ENCODE data around the gene SLC5A2. TPM values are rescaled to one million over a fixed set of nuclear protein-coding genes. Genes with fewer than 3 reads are reported as not detected.

The SLC5A2 gene
- total RNA-seq, 2 experiments from 2014 or later = 0.21 TPM; not detected in 1

DNA sequence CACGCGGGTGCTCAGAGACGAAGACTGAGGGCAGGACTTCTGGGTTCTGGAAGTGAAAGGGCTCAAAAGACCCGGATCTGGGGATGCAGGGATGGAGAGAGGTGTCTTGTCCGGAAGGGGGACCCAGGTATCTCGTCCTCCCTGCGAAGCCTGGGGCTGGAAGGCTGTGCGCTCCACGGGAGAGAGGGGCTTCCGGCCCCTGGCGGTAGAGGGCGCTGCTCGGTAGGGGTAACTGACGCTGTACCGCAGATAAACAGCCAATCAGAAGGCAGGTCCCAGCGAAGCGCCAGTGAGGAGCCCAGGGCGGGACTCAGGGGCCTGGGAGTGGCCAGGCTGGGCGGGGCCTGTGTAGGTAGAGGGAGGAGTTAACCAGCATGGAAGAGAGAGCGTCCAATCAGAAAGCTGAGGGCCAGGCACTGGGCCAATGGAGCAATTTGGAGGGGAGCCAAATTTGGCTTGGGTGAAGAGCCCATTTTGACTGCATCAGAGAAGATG lies 10.2 kb upstream of the SLC5A2 start:
- Mint-ChIP-seq H3K27ac (no peak overlapping the region), H3K9me3 (no peaks in the 10 kb centered on the region), H3K36me3 (no peaks in the 10 kb centered on the region), H3K27me3 (peaks cover 19% of the 10 kb centered on the region), H3K4me3 (peak overlapping the region; percentile 41), H3K4me1 (ENCODE audit: low read depth) (peaks cover 12% of the 10 kb centered on the region)
- CTCF ChIA-PET = interaction anchor here (0.6 to 1.0 kb wide), 2 partner anchors 12 to 19 kb away, joined by 3 read pairs; no protein-coding TSS in a partner anchor
- peak; percentile 67 for DNase-seq
- intact Hi-C loops (cut with micrococcal nuclease) = no loop called here
- POLR2A ChIA-PET = no interaction called here

DNA sequence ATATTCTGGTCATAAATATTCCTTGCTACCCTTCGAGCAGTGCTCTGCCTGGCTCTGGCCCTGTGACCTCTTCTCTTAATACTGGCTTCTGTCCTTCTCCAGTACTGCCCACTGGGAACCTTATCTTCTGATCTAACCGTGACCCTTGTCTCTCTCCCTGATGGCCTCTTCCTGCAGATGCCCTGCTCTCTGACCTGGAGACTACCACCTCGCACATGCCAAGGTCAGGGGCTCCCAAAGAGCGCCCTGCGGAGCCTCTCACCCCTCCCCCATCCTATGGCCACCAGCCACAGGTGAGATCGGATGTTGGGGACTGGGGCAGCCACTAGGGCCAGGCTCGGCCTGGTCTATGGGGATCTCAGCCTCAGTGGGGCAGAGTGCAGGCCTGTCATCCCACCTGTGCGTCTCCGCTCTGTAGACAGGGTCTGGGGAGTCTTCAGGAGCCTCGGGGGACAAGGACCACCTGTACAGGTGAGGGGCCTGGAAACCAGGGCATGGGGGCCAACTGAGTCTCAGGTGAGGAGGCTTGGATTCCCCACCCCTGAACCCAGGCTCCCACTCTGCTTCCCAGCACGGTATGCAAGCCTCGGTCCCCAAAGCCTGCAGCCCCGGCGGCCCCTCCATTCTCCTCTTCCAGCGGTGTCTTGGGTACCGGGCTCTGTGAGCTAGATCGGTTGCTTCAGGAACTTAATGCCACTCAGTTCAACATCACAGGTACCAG lies 9.5 kb upstream of the SLC5A2 start:
- no peak for DNase-seq
- Mint-ChIP-seq H3K27me3 (peaks cover 19% of the 10 kb centered on the region), H3K27ac (no peak overlapping the region), H3K4me1 (ENCODE audit: low read depth) (peaks cover 18% of the 10 kb centered on the region), H3K36me3 (no peaks in the 10 kb centered on the region), H3K9me3 (no peaks in the 10 kb centered on the region), H3K4me3 (no peak overlapping the region)
- ChIA-PET CTCF (interaction anchor here (0.6 to 1.0 kb wide), 2 partner anchors 13 to 18 kb away, joined by 3 read pairs; no protein-coding TSS in a partner anchor), POLR2A (no interaction called here)
- intact Hi-C loops (cut with micrococcal nuclease) = no loop called here

DNA sequence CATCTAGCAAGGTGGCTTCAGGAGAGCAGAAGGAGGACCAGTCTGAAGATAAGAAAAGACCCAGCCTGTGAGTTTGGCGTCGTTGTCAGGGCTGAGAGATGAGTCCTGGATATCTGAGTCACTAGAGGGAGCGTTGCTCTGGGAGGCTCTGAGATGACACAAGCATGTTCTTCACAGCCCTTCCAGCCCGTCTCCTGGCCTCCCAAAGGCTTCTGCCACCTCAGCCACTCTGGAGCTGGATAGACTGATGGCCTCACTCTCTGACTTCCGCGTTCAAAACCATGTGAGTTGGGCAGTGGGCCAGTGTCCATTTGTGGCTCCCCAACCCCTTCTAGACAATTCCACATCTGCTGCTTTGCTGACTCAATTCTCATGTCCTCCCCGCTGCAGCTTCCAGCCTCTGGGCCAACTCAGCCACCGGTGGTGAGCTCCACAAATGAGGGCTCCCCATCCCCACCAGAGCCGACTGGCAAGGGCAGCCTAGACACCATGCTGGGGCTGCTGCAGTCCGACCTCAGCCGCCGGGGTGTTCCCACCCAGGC lies 8.7 kb upstream of the SLC5A2 start:
- intact Hi-C loops (cut with micrococcal nuclease) = no loop called here
- H3K27me3 Mint-ChIP-seq = peaks cover 19% of the 10 kb centered on the region
- DNase-seq = no peak
- no peaks in the 10 kb centered on the region for H3K9me3 Mint-ChIP-seq
- peaks cover 18% of the 10 kb centered on the region for H3K4me1 Mint-ChIP-seq (ENCODE audit: low read depth)
- H3K27ac Mint-ChIP-seq = no peak overlapping the region
- ChIA-PET POLR2A (no interaction called here), CTCF (interaction anchor here (4.6 kb wide), 1 partner anchor 14 kb away, joined by 24 read pairs; no protein-coding TSS in a partner anchor)
- H3K36me3 Mint-ChIP-seq = no peaks in the 10 kb centered on the region
- no peak overlapping the region for H3K4me3 Mint-ChIP-seq

DNA sequence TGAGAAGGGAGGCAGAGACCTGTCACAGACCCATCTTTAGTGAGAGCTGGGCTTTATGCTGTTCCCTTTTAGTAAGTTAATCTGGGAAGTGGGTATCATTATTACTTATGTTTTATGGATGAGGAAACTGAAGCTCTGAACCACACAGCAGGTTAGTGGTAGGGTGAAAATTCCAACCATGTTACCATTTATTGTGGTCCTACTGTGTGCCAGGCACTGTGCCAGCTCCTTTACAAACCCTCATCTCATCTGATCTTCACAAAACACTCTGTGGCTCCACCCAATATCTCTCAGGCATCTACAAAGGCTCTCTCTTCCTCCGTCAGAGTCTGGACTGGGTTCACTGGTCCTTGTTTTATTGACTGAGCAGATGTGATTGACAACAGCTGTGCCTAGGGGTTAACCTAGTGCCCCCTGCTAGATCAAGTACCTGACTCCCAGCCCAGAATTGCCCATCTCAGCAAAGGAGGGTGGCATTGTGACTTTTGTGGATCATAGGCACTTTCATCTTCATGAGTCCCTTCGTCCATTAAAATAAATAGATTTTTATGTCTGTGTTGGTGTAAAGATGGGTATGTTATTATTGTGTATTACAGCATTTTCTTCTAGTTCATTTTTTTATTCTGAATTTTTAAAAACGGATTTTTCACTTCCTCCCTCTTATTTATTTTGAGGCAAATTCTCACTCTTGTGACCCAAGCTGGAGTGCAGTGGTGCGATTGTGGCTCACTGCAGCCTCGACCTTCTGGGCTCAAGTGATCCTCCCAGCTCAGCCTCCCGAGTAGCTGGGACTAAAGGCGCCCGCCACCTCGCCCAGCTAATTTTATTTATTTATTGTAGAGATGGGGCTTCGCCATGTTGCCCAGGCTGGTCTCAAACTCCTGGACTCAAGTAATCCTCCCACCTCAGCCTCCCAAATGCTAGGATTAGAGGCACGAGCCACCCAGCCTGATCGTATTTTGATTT lies 7.9 kb upstream of the SLC5A2 start:
- ChIA-PET POLR2A (interaction anchor here (1.9 kb wide), 1 partner anchor 15 kb away, joined by 7 read pairs; the partner anchor contains the start of gene ARMC5), CTCF (interaction anchor here (4.6 kb wide), 1 partner anchor 14 kb away, joined by 24 read pairs; no protein-coding TSS in a partner anchor)
- Mint-ChIP-seq H3K4me1 (ENCODE audit: low read depth) (peaks cover 18% of the 10 kb centered on the region), H3K4me3 (no peak overlapping the region), H3K27ac (no peak overlapping the region), H3K9me3 (no peaks in the 10 kb centered on the region), H3K27me3 (peaks cover 19% of the 10 kb centered on the region), H3K36me3 (no peaks in the 10 kb centered on the region)
- DNase-seq = no peak
- intact Hi-C loops (cut with micrococcal nuclease) = loop anchor here (5.0 kb wide), 1 partner anchor 222 kb away; no protein-coding TSS in a partner anchor

DNA sequence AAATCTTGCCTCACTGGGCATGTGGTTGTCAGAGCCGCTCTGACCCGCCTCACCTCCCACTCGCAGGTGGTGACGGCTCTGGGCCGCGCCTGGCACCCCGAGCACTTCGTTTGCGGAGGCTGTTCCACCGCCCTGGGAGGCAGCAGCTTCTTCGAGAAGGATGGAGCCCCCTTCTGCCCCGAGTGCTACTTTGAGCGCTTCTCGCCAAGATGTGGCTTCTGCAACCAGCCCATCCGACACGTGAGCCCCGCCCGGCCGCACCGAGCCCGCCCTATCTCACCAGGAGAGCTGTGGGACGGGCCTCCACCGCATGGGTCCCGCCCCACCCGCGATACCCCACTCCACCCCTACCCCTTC lies 7.0 kb upstream of the SLC5A2 start:
- DNase-seq = no peak
- Mint-ChIP-seq H3K36me3 (no peaks in the 10 kb centered on the region), H3K4me3 (peak overlapping the region; percentile 75), H3K27me3 (peaks cover 17% of the 10 kb centered on the region), H3K4me1 (ENCODE audit: low read depth) (peaks cover 18% of the 10 kb centered on the region), H3K9me3 (no peaks in the 10 kb centered on the region), H3K27ac (no peak overlapping the region)
- ChIA-PET POLR2A (interaction anchor here (1.9 to 2.2 kb wide), 3 partner anchors 13 to 32 kb away, joined by 7 to 11 read pairs (median 9); partner anchors contain the start of genes ARMC5 and RUSF1), CTCF (interaction anchor here (4.6 kb wide), 1 partner anchor 15 kb away, joined by 24 read pairs; no protein-coding TSS in a partner anchor)
- intact Hi-C loops (cut with micrococcal nuclease) = loop anchor here (2.0 to 5.0 kb wide), 2 partner anchors 33 to 221 kb away; partner anchors contain the start of gene RUSF1

DNA sequence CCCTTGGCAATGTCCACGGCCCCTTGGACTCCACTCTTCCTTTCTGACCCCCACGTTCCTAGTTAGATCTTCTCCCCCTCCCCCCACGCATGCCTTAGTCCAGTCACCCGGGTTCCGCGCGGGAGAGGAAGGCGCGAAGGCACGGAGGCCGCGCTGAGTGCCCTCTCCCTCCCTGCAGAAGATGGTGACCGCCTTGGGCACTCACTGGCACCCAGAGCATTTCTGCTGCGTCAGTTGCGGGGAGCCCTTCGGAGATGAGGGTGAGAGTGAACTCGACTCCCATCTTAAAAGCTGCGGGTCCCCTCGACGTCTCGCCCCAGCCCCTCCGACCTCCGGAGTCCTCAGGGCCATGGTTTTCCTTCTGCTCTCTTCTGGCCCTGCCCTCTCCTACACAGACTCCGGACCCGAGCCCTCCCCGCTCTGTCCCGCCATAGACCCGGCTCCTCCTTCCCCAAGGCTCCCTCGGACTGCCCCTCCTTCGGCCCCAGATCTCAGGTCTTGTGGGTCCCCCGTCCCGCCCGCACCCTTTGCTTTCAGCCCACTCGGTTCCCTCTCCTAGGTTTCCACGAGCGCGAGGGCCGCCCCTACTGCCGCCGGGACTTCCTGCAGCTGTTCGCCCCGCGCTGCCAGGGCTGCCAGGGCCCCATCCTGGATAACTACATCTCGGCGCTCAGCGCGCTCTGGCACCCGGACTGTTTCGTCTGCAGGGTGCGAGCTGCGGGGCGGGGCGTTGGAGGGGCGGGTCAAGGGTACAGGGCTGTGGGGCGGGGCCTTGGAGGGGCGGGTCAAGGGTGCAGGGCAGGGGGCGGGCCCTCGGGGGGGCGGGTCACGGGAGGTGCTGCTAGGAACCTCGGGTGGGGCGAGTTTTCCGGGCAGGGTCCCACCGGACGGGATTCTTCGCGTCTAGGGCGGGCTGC lies 6.4 kb upstream of the SLC5A2 start:
- H3K4me1 Mint-ChIP-seq (ENCODE audit: low read depth) = peaks cover 18% of the 10 kb centered on the region
- peak; percentile 94 for DNase-seq
- ChIA-PET CTCF (interaction anchor here (4.6 kb wide), 1 partner anchor 16 kb away, joined by 24 read pairs; no protein-coding TSS in a partner anchor), POLR2A (interaction anchor here (1.1 to 2.2 kb wide), 4 partner anchors 13 to 397 kb away, joined by 3 to 11 read pairs (median 8); partner anchors contain the start of genes ARMC5, RUSF1 and ZNF267)
- H3K27ac Mint-ChIP-seq = peak overlapping the region; percentile 51
- intact Hi-C loops (cut with micrococcal nuclease) = loop anchor here (1.0 to 5.0 kb wide), 4 partner anchors 11 to 221 kb away; partner anchors contain the start of gene RUSF1
- H3K27me3 Mint-ChIP-seq = peaks cover 12% of the 10 kb centered on the region
- H3K9me3 Mint-ChIP-seq = no peaks in the 10 kb centered on the region
- no peaks in the 10 kb centered on the region for H3K36me3 Mint-ChIP-seq
- peak overlapping the region; percentile 75 for H3K4me3 Mint-ChIP-seq

DNA sequence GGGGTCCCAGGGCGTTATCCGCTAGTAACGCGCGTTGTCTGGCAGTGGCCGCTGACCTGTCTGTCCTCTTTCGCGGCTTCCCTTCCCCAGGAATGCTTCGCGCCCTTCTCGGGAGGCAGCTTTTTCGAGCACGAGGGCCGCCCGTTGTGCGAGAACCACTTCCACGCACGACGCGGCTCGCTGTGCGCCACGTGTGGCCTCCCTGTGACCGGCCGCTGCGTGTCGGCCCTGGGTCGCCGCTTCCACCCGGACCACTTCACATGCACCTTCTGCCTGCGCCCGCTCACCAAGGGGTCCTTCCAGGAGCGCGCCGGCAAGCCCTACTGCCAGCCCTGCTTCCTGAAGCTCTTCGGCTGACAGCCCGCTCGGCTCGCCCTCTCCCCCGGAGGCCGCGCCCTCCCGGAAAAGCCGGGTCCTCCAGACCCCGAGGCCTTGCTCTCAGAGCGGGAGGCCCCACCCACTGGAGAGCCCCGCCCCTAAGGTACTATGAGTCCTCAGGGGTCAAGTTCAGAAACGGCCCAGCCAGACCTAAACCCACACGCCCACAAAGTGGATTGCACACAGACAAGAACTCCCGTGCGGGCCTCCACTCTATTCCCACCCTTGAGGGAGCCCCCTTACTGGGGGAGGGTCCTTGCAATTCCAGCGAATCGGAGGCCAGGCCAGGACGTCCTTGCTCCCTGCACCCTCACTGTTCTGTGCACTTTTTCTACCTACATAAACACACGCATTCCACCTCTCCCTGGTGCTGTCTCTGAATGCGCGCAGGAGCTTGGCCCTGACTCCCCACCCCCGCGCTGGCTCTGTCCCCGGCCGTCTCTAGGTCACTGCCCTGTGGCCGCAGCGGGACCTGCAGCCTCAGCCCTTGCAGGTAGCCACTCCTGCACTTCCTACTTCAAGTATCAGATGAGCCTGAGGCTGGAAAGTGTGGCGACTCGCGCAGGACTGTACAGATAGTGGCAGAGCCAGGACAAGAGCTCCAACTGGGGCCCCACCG lies 5.4 kb upstream of the SLC5A2 start:
- Mint-ChIP-seq H3K4me3 (peak overlapping the region; percentile 59), H3K9me3 (no peaks in the 10 kb centered on the region), H3K36me3 (no peaks in the 10 kb centered on the region), H3K27me3 (peaks cover 9% of the 10 kb centered on the region), H3K27ac (no peak overlapping the region), H3K4me1 (ENCODE audit: low read depth) (peaks cover 18% of the 10 kb centered on the region)
- ChIA-PET CTCF (interaction anchor here (1.0 to 4.6 kb wide), 2 partner anchors 17 to 58 kb away, joined by 3 to 24 read pairs; no protein-coding TSS in a partner anchor), POLR2A (interaction anchor here (1.1 to 2.2 kb wide), 5 partner anchors 12 to 396 kb away, joined by 3 to 11 read pairs (median 7); partner anchors contain the start of genes ARMC5, RUSF1 and ZNF267)
- intact Hi-C loops (cut with micrococcal nuclease) = loop anchor here (1.0 to 5.0 kb wide), 4 partner anchors 10 to 220 kb away; partner anchors contain the start of gene RUSF1
- peak; percentile 59 for DNase-seq

DNA sequence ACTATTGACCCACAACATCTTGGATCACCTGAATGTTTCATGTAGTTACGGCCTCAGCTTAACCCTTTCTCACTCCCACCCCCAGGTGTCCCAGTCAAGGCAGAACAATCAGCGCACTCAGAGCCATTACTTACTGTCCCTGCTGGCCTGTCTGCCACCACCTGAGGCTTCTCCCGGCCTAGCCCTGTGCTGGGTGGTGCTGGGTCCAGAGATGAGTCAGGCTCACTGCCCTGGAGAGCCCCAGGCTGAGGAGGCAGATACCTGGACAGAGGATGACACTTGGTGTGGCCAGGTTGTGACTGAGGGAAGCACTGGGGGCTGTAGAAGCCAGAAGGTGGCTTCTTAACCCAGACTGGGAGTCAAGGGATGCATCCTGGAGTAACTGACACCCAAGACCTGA lies 4.0 kb upstream of the SLC5A2 start:
- intact Hi-C loops (cut with micrococcal nuclease) = loop anchor here (5.0 kb wide), 1 partner anchor 218 kb away; no protein-coding TSS in a partner anchor
- no peak overlapping the region for H3K4me3 Mint-ChIP-seq
- H3K4me1 Mint-ChIP-seq (ENCODE audit: low read depth) = peaks cover 18% of the 10 kb centered on the region
- no peaks in the 10 kb centered on the region for H3K36me3 Mint-ChIP-seq
- ChIA-PET CTCF (no interaction called here), POLR2A (no interaction called here)
- no peak for DNase-seq
- no peak overlapping the region for H3K27ac Mint-ChIP-seq
- no peaks in the 10 kb centered on the region for H3K27me3 Mint-ChIP-seq
- no peaks in the 10 kb centered on the region for H3K9me3 Mint-ChIP-seq

DNA sequence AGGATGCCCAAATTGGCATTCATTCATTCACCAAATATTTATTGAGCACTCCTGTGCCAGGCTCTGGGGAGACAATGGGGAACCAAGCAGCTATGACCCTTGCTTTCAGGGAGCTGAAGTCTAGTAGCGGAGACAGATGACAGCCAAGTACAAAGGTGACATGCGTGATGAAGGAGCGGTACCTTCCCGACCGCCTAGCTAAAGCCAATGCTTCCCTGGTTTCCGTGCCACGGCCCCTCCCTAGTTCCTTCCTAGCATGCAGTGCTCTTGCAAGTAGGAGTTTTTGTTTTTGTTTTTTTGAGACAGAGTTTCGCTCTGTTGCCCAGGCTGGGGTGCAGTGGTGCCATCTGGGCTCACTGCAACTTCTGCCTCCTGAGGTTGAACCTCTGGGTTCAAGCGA lies 3.2 kb upstream of the SLC5A2 start:
- POLR2A ChIA-PET = no interaction called here

More for the DNA sequence above, 3.2 kb upstream of the SLC5A2 start:
- no peak for DNase-seq
- Mint-ChIP-seq H3K4me1 (ENCODE audit: low read depth) (peaks cover 18% of the 10 kb centered on the region), H3K27me3 (no peaks in the 10 kb centered on the region), H3K9me3 (no peaks in the 10 kb centered on the region), H3K4me3 (no peak overlapping the region), H3K27ac (no peak overlapping the region), H3K36me3 (no peaks in the 10 kb centered on the region)
- intact Hi-C loops (cut with micrococcal nuclease) = loop anchor here (5.0 kb wide), 1 partner anchor 218 kb away; no protein-coding TSS in a partner anchor
- CTCF ChIA-PET = no interaction called here

Measured in activated CD4-positive, alpha-beta memory T cell treated with anti-CD3 and anti-CD28 coated beads for 36 hours (primary cell).